Coronary artery (tissue), 2 donors: Measurements from ENCODE around the gene UBE2G1.

ENCODE experiments used
- DNase-seq: peaks from one replicate; pipeline ENCODE4 v3.0.0-alpha.2; 2017; ENCODE audit warnings: low spot score
- H3K27ac ChIP-seq, 2 donors: fragments of 200-600 bp; sonication (generic); one replicate each; pipeline ENCODE4 v1.5.1; 2016 to 2019
- H3K4me3 ChIP-seq: fragments of 200-600 bp; sonication (generic); 2 replicates; pipeline ENCODE4 v1.5.1; 2016; ENCODE audit warnings: mild to moderate bottlenecking, moderate library complexity
- CTCF ChIP-seq: fragments of 200-600 bp; sonication (generic); IDR thresholded peaks from one replicate; pipeline ENCODE4 v1.5.1; 2019; ENCODE audit warnings: antibody characterized with exemption

Gene UBE2G1

GRCh38 chr17:4314618-4315017, 51.9 kb downstream of the UBE2G1 start:
- no peak for TF ChIP-seq CTCF
- no peak overlapping the region for H3K27ac ChIP-seq
- DNase-seq: no peak
- H3K4me3 ChIP-seq: no peak overlapping the region

DNA sequence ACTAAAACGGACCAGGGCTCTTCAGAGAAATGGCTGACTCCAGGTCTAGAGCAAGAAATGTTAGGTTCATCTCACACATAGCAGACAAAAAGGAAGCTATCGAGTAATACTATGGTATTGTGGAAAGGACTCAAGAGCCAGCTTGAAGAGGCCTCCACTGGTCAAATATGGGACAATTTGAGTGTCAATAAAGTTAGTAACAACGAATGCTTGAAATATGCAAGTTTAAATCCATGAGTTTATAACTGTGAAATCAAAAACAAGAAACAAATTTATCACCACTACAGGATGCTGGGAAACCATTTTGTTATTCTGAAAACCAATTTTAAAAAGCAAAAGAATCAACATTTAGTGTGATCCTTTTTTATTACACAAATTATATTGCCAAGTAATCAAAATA, 52.3 kb downstream of the UBE2G1 start:
- DNase-seq: no peak
- no peak overlapping the region for H3K4me3 ChIP-seq
- H3K27ac ChIP-seq: no peak overlapping the region
- TF ChIP-seq CTCF: no peak

DNA sequence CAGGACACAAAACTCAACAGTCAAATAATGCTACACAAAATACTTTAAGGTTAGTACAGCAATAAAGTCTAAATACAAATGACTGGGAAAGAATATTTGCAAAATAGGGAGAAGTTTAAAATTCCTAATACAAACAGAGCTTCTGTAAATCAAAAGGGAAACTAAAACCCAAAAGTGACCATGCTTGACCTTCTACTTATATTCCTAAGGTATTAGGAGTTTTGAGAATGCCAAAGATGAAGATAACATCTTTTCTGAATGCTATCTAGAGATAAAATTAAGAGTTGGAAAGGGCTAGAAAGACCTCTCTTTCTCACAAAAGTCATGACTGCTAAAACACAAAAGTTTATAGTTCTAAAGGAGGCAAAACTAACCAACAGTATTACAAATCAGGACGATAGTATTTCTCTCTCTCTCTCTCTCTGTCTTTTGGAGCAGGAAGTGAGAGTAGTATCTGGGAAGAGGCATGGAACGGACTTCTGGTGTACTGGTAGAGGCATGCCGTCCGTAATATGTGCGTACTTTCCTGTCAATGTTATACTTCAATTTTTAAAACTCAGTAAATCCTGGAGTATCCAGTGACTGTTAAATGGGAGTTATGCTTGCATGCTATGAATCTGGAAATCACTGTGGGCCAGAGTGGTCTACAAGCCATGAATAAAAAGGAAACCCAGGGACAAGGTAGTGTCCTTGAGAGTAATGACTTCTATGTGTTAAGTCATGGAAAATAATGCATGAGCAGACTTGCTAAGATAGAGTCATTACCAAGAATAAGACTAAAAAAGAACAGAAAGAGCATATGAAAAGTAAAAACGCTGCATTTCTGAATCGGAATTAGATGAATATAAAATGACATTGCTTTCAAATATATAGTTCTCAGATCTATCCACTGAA, 53.0 kb downstream of the UBE2G1 start:
- Histone ChIP-seq H3K4me3 (no peak overlapping the region), H3K27ac (no peak overlapping the region)
- no peak for DNase-seq
- TF ChIP-seq CTCF: no peak

- DNase-seq: no peak
- no peak for TF ChIP-seq CTCF
- Histone ChIP-seq H3K27ac (no peak overlapping the region), H3K4me3 (no peak overlapping the region)
These were observed 56.0 kb downstream of the UBE2G1 start for GRCh38 chr17:4310354-4311060.

- H3K27ac ChIP-seq: no peak overlapping the region
- no peak for DNase-seq
- TF ChIP-seq CTCF: no peak
- H3K4me3 ChIP-seq: no peak overlapping the region
These were observed 56.6 kb downstream of the UBE2G1 start for GRCh38 chr17:4309897-4310296.

- H3K27ac ChIP-seq: no peak overlapping the region
- H3K4me3 ChIP-seq: no peak overlapping the region
- DNase-seq: no peak
- no peak for TF ChIP-seq CTCF
These were observed 59.1 kb downstream of the UBE2G1 start for GRCh38 chr17:4307179-4307930.
